ENCODE data around the gene RUFY1.
A peak's percentile ranks its signal among the peaks of the same experiment; 100 is the strongest.
"Not testable (repeated sequence)": the region's sequence is repeated elsewhere in the genome, so short reads cannot be mapped to it uniquely, and the experiment has no call there.

The RUFY1 gene, protein sequence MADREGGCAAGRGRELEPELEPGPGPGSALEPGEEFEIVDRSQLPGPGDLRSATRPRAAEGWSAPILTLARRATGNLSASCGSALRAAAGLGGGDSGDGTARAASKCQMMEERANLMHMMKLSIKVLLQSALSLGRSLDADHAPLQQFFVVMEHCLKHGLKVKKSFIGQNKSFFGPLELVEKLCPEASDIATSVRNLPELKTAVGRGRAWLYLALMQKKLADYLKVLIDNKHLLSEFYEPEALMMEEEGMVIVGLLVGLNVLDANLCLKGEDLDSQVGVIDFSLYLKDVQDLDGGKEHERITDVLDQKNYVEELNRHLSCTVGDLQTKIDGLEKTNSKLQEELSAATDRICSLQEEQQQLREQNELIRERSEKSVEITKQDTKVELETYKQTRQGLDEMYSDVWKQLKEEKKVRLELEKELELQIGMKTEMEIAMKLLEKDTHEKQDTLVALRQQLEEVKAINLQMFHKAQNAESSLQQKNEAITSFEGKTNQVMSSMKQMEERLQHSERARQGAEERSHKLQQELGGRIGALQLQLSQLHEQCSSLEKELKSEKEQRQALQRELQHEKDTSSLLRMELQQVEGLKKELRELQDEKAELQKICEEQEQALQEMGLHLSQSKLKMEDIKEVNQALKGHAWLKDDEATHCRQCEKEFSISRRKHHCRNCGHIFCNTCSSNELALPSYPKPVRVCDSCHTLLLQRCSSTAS

DNA sequence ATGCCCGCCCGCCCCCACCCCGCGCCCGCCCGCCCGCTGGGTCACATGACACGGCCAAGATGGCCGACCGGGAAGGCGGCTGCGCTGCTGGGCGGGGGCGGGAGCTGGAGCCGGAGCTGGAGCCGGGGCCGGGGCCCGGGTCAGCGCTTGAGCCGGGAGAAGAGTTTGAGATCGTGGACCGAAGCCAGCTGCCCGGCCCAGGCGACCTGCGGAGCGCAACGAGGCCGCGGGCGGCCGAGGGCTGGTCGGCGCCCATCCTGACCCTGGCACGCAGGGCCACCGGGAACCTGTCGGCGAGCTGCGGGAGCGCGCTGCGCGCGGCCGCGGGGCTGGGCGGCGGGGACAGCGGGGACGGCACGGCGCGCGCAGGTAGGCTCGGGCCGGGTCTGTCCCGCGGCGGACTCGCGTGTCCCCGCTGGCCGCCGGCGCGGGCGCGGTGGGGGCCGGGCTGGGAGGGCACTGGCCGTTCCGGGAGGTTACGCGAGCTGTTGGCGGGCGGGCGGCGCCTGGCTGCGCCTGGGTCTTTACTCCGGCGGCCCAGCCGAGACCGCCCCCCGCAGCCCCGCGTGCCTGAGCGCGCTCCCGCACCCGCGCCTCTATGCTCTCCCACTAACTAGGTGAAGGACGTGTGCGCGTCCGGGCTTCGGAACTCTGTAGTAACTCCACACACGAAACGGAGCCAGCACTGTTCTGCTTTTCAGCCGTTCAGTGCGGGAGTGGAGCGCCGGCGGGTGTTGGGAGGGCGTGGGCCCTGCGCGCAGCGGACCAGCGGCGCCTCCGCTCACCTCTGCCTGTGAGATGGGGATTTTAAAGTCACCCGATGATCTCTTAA is at the start of gene RUFY1:
RUFY1 (plus strand) TSS at position 44 of the 832 bp plus-strand sequence; CDS start at position 60, 16 bp downstream.
- peak; percentile 93 for DNase-seq

DNA sequence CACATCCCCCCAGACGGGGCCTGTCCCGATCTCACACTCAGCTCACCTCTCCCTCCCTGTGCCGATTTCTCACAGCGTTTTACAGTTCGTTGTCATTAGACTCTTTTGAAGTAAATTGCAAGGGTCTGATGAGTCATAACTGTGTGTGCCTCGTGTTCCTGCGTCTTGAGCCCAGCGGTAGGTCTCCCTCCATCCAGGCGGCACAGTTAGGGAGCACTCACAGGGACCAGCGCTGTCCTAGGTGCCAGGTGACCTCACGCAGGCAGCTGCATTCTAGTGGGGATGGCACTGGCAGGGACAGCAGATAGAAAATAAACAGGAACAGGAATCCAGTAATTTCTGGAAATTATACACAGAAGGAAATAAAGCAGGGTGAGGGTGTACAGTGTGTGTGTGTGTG is 48.4 kb upstream of the RUFY1 start:
- not testable (repeated sequence) for DNase-seq

- DNase-seq: not testable (repeated sequence)
Observed at GRCh38 chr5:179502420-179502819, 47.9 kb upstream of the RUFY1 start.

DNA sequence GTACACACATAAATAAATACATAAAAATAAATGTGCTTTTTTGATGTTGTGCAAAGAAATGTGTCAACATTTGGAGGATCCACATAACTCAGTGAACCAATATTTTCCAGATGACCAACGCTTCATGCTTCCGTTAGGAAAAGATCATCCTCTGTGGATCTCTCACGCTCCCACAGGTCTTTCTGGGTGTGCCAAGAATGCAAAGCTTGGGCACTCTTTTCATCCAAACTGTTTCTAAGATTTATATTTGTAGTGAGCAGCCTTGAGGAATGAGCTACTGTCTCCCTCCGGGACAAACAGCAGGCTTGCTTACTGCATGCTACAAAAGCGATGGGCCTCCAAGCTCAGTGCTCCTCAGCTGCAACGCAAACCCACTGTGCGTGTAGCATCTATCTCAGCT is 46.2 kb upstream of the RUFY1 start:
- no peak for DNase-seq

DNA sequence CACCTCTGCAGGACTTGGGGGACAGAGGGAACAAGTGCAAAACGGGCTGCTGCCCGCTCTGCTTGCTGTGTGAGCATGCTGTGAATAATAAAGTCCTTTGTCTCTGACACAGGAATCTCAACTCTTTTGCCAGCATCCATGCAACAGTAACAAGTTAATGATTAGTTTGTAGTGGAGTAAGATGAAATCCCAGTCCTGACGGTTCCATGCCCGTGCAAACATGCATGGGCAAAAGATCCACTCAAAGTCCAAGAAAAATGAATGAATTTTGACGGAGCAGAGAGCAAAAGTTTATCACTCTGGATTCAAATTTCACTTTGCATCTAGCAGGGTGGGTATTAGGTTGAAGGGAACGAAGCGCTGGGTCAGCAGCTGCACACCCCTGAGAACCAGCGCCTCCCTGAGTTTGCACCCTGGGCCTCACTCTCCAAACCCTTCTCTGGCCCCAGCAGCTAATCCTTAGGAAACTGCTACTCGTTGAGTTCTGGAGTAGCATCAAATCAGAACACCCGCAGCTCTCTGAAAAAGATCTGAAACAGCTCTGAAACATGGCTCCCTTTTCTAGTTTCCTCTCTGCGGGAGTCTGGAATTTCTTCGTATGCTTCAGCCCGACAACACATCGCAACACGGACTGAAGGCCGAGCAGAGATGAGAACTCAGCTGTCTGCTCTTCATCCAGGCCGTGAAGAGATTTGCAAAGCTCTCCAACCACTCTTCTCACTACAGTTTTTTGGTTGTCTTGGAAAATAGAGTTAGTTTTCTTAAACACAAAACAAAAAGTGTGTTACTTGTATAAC is 45.6 kb upstream of the RUFY1 start:
- DNase-seq: no peak

- no peak for DNase-seq
Observed at GRCh38 chr5:179505636-179506261, 44.6 kb upstream of the RUFY1 start.

DNA sequence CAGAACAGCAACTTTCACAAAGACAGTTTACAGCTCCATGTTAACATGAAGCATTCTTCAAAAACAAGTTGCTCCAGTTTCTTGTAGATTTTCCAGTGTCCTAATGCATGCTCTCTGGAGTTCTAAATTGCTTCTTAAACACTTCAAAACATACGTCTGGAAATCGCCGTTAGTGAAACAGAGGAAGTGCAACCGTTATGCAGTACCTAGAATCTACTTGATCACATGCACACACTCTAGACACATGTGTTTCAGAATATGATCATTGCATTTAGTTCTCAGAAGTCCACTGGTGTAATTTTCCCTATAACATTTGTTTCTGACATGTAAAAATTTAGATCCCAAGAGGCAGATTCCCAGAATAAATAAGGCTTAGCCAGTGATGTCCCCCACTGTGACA is 41.1 kb upstream of the RUFY1 start:
- DNase-seq: no peak

- no peak for DNase-seq
Observed at GRCh38 chr5:179509845-179510244, 40.5 kb upstream of the RUFY1 start.

- no peak for DNase-seq
Observed at GRCh38 chr5:179512452-179513000, 37.8 kb upstream of the RUFY1 start.

DNA sequence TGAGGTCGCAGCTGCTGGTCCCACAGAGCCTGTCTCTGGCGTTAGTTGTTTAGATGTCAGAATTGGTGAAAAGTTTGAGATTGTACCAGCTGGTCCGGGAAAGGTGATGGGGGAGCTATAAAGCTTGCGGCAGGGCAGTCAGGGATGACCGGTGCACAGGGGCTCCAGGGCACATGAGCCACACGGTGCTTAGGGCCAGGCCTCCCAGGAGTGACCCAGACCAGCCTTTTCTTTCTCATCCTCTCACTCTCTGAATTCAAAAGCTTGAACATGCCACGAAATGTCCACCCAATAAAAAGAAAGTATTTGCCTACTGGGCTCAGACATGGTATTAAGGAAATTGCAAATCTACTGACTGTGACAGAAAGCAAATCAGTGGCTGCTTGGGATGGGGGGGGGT is 34.9 kb upstream of the RUFY1 start:
- DNase-seq: not testable (repeated sequence)

GRCh38 chr5:179516221-179516620 is 34.1 kb upstream of the RUFY1 start:
- DNase-seq: no peak

GRCh38 chr5:179517746-179518145 is 32.6 kb upstream of the RUFY1 start:
- DNase-seq: not testable (repeated sequence)

DNA sequence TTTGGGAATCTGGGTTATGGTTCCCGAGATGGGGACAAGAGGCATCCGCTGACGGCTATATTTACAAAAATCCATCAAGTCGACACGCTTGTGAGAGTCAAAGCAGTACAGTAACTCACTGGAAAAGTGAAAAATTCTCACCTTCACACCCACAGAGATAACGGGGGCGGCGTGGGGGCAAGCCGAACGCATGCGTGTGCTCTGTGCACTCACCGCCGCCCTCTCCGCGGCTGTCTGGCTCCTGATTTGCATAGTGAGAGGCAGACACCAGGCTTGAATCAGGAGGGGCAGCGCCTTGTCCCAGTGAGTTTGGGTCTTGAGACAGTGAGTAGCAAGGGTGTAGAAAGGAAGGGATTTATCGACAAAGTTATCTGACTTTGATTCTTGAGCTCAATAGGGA is 32.0 kb upstream of the RUFY1 start:
- not testable (repeated sequence) for DNase-seq

DNA sequence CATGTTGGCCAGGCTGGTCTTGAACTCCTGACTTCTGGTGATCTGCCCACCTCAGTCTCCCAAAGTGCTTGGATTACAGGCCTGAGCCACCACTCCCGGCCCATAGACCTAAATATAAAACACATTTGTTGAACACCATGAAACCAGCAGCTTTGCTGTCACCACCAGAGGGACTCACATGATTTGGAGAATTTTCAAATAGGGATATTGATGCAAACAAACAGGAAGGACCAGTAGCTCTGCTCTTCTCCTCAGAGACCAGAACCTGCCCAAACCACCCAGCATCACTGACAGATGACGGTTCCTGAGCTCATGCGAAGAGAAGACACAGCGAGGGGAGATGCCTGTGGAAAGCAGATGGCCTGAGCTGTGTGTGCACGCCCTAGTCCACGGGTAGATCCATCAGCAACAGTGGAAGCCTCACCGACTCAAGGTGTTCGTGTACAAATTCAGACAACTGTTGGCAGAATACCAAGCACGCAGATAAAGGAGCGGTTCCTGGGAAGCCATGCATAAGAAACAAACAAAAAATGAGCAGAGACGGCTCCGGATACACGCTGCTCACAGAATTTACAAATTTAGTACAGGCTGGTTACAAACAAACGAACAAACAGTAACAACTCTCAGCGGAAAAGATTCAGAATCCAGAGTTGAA is 30.8 kb upstream of the RUFY1 start:
- DNase-seq: not testable (repeated sequence)

DNA sequence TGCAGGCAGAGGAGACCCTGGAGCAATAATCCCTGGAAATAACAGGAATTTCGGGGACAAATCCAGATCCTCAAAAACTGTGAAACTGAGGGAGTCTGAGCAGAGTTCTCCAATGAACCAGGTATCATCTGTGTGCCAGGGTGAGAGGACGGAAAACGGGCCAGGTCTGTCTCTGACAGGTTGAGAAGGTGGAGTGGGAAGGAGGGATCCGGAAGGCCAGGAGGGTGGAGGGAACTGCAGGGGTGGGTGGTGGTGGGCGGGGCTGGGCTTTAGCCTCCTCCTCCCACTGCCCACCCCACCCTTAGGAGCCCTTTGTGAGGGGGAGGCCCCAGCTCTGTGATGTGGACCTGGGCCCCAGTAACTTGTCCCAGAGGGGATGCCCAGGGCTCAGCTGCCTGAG is 28.2 kb upstream of the RUFY1 start:
- DNase-seq: not testable (repeated sequence)

GRCh38 chr5:179526978-179527377 is 23.4 kb upstream of the RUFY1 start:
- DNase-seq: no peak

GRCh38 chr5:179530069-179530998 is 20.0 kb upstream of the RUFY1 start:
- DNase-seq: peak; percentile 72

DNA sequence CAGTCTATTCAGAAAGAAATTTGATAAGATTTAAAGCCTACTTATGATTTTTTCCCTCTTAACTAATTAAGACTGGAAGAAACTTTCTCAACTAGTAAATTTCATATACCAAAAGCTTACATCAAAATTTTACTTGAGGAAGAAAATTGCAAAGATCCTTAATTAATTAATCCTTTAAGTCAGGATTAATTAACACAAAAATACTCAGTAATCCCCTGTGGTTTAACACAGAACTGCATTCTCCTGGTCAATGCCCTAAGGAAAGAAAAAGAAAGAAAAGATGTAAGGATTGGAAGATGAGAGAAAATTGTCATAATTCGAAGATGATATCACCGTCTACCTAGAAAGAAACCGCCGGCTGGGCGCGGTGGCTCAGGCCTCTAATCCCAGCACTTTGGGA is 17.3 kb upstream of the RUFY1 start:
- no peak for DNase-seq

GRCh38 chr5:179533907-179534306 is 16.4 kb upstream of the RUFY1 start:
- DNase-seq: no peak

GRCh38 chr5:179534431-179534830 is 15.9 kb upstream of the RUFY1 start:
- DNase-seq: no peak
